GM12878 (cell line): ENCODE measurements around the gene ZNF668. TPM values are rescaled to one million over a fixed set of nuclear protein-coding genes. Genes with fewer than 3 reads are reported as not detected.

Experiments
- ATAC-seq: fragments of 200-7000 bp; cut with Tn5 transposase; 3 replicates; pipeline ENCODE4 v1.9.1; 2020; ENCODE audit warnings: mild to moderate bottlenecking, moderate library complexity
- BruUV-seq: library from RNA; stranded (reverse); fragments of 400-500 nt; replicated peaks from 2 replicates; lab custom pipeline; 2021; lab: Mats Ljungman, UMichigan
- CTCF ChIA-PET: fragments of 300-600 bp; sonication (Branson Sonifier 250); formaldehyde crosslinking; extraction: SDS; loops from one replicate; lab custom pipeline; 2021; ENCODE audit warnings: inconsistent platforms; lab: Yijun Ruan, JAX
- POLR2A ChIA-PET: fragments of 350-600 bp; formaldehyde crosslinking; extraction: SDS; loops from one replicate; lab custom pipeline; 2021; ENCODE audit warnings: inconsistent platforms; lab: Charles Lee
- RAD21 ChIA-PET: fragments of 300-600 bp; sonication (Branson Sonifier 250); formaldehyde crosslinking; loops from one replicate; lab custom pipeline; 2023; ENCODE audit warnings: antibody characterized with exemption; ENCODE audit not compliant: unreplicated experiment; lab: Charles Lee
- SMC1A ChIA-PET: fragments of 300-600 bp; sonication (Branson Sonifier 250); formaldehyde crosslinking; loops from one replicate; lab custom pipeline; 2023; ENCODE audit not compliant: unreplicated experiment, uncharacterized antibody; lab: Charles Lee
- DNase-seq: peaks from one replicate; pipeline ENCODE4 v3.0.0-alpha.2; 2011; ENCODE audit warnings: low read depth, low spot score
- FAIRE-seq: peaks from 3 replicates; lab custom pipeline; 2011; peaks lifted over from hg19 to GRCh38; lab: Jason Lieb, UNC
- H2AFZ ChIP-seq: 2 replicates; pipeline ENCODE4 v1.6.0; 2011; ENCODE audit warnings: low read depth, low read length, control low read depth; ENCODE audit not compliant: control insufficient read depth
- H3K27ac ChIP-seq: 2 replicates; pipeline ENCODE4 v1.5.1; 2011; ENCODE audit warnings: control low read depth; ENCODE audit not compliant: control insufficient read depth, insufficient read depth
- H3K27me3 ChIP-seq, 2 experiments: replicated peaks in 1 of 2; 2 replicates each; pipeline versions ENCODE4 v1.6.0 to v1.6.1; 2011; ENCODE audit warnings: low read length in 1 of 2; ENCODE audit not compliant: control insufficient read depth in 2 of 2, insufficient read depth in 2 of 2
- H3K36me3 ChIP-seq, 2 experiments: 2 replicates each; pipeline ENCODE4 v1.5.1; 2011; ENCODE audit warnings: low read length in 1 of 2; ENCODE audit not compliant: control insufficient read depth in 2 of 2, insufficient read depth in 2 of 2
- H3K4me1 ChIP-seq: 2 replicates; pipeline ENCODE4 v1.6.1; 2011; ENCODE audit warnings: mild to moderate bottlenecking, low read length, moderate library complexity, mixed read lengths; ENCODE audit not compliant: control insufficient read depth, insufficient read depth
- H3K4me2 ChIP-seq: 2 replicates; pipeline ENCODE4 v1.6.0; 2011; ENCODE audit warnings: control low read depth; ENCODE audit not compliant: control insufficient read depth, insufficient read depth
- H3K4me3 ChIP-seq: fragments of 200-600 bp; sonication (generic); 2 replicates; pipeline ENCODE4 v1.5.1; 2016
- H3K79me2 ChIP-seq: 2 replicates; pipeline ENCODE4 v1.6.0; 2011; ENCODE audit warnings: low read length; ENCODE audit not compliant: control insufficient read depth, insufficient read depth
- H3K9ac ChIP-seq: 2 replicates; pipeline ENCODE4 v1.8.0; 2011; ENCODE audit warnings: low read length, control low read depth, mixed read lengths; ENCODE audit not compliant: control insufficient read depth, insufficient read depth
- H3K9me3 ChIP-seq: replicated peaks from 3 replicates; pipeline ENCODE4 v1.5.1; 2011; ENCODE audit warnings: mild to moderate bottlenecking, low read length; ENCODE audit not compliant: control insufficient read depth, insufficient read depth
- H4K20me1 ChIP-seq: 2 replicates; pipeline ENCODE4 v1.6.0; 2011; ENCODE audit not compliant: control insufficient read depth, insufficient read depth
- CREB1 ChIP-seq: IDR thresholded peaks from 2 replicates; pipeline ENCODE4 v1.6.1; 2012; ENCODE audit warnings: low read depth, mild to moderate bottlenecking, inconsistent platforms
- ELK1 ChIP-seq: IDR thresholded peaks from 2 replicates; pipeline ENCODE4 v1.6.1; 2012; ENCODE audit warnings: low read depth, low read length, improper control_type of control experiment
- GABPA ChIP-seq: IDR thresholded peaks from 2 replicates; pipeline ENCODE4 v1.6.1; 2014; ENCODE audit warnings: antibody characterized with exemption, low read depth, mild to moderate bottlenecking, inconsistent platforms
- HDAC2 ChIP-seq: fragments of 200-600 bp; sonication (generic); IDR thresholded peaks from 2 replicates; pipeline ENCODE4 v1.6.1; 2017
- JUND ChIP-seq: IDR thresholded peaks from 2 replicates; pipeline ENCODE4 v1.6.1; 2012; ENCODE audit warnings: low read depth, mild to moderate bottlenecking, low read length, improper control_type of control experiment, moderate library complexity
- KDM1A ChIP-seq: fragments of 200-600 bp; sonication (generic); IDR thresholded peaks from 2 replicates; pipeline ENCODE4 v1.6.1; 2016; ENCODE audit warnings: borderline replicate concordance
- KLF5 ChIP-seq: fragments of 450-650 bp; IDR thresholded peaks from 2 replicates; pipeline ENCODE4 v1.6.1; 2014; ENCODE audit warnings: mild to moderate bottlenecking; ENCODE audit not compliant: partially characterized antibody
- MYC ChIP-seq: IDR thresholded peaks from 2 replicates; pipeline ENCODE4 v1.6.1; 2011; ENCODE audit warnings: mild to moderate bottlenecking, low read length, moderate library complexity, inconsistent platforms; ENCODE audit not compliant: insufficient read depth, insufficient replicate concordance, insufficient read length, severe bottlenecking
- PAX8 ChIP-seq: fragments of 450-650 bp; IDR thresholded peaks from 2 replicates; pipeline ENCODE4 v1.6.1; 2017; ENCODE audit warnings: mild to moderate bottlenecking, moderate library complexity
- PBX3 ChIP-seq: IDR thresholded peaks from 2 replicates; pipeline ENCODE4 v1.6.1; 2011; ENCODE audit warnings: mild to moderate bottlenecking, low read depth, low read length, moderate library complexity; ENCODE audit not compliant: insufficient replicate concordance
- SIN3A ChIP-seq: IDR thresholded peaks from 2 replicates; pipeline ENCODE4 v1.6.1; 2012; ENCODE audit warnings: low read depth, low read length, improper control_type of control experiment
- SP1 ChIP-seq: IDR thresholded peaks from one replicate; pipeline ENCODE4 v1.6.1; 2011; ENCODE audit warnings: low read depth, low read length
- STAT3 ChIP-seq: IDR thresholded peaks from 2 replicates; pipeline ENCODE4 v1.6.1; 2011; ENCODE audit warnings: low read depth, low read length, improper control_type of control experiment
- WGBS: methylation state at CpG from one replicate; pipeline ENCODE4 v1.1.6; 2016; ENCODE audit warnings: low lambda C conversion rate; ENCODE audit not compliant: insufficient replicate concordance, insufficient coverage; ENCODE audit errors: missing lambda C conversion rate; 5-methylcytosine and 5-hydroxymethylcytosine counted together
- in situ Hi-C: fragments of 300-500 bp; cut with MboI; formaldehyde crosslinking; loops from 9 replicates; pipeline ENCODE4 v1.14.3; 2018; ENCODE audit warnings: mixed read lengths
- intact Hi-C: fragments of 100-400 bp; cut with micrococcal nuclease; formaldehyde crosslinking; loops from one replicate; pipeline ENCODE4 v1.14.2; 2022; ENCODE audit not compliant: unreplicated experiment
- polyA plus RNA-seq, 11 experiments: library from polyadenylated mRNA; depleted of rRNA in 4 of 11; unstranded in 6 of 11; stranded (reverse) in 5 of 11; fragments of >200 nt; fragmentation: Nextera tagmentation in 4 of 11; fragmentation: Illumina TruSeq in 1 of 11; extraction: Ambion mirVana in 4 of 11; extraction: Trizol in 1 of 11; gene quantifications; 1 replicate in 1 of 11; 2 replicates in 10 of 11; pipeline versions ENCODE4 v1.2.1 to v1.2.3, GENCODE V29; 2011 to 2016; ENCODE audit warnings: inconsistent platforms in 2 of 11, missing spikeins in 2 of 11, low read depth in 1 of 11
- total RNA-seq, 4 experiments: library from RNA; depleted of rRNA in 3 of 4; stranded (reverse); fragments of >200 nt in 3 of 4; fragmentation: Illumina TruSeq in 1 of 4; extraction: Trizol in 1 of 4; gene quantifications; 2 replicates each; pipeline versions ENCODE4 v1.2.1 to v1.2.3, GENCODE V29; 2013 to 2021

The ZNF668 gene
- total and polyA plus RNA-seq, 10 of the 15 experiments (the other 5 are each of a cell fraction or from before 2014, with no cell fraction given): 0.05 to 20.7 (median 10.0) TPM; not detected in 1

GRCh38 chr16:31043898-31044481, 30.1 kb downstream of the ZNF668 start:
- peaks cover 1 to 12% of the 10 kb centered on the region in 2 experiments; a peak in 2 of 4 replicates for H3K36me3 ChIP-seq
- 86% methylated on average over 4 of the region's 4 CpGs for WGBS
- RAD21 ChIA-PET: interaction anchor here (0.7 kb wide), 1 partner anchor 98 kb away, joined by 5 read pairs; no protein-coding TSS in a partner anchor
- DNase-seq: no peak
- no peaks in the 10 kb centered on the region for H3K27me3 ChIP-seq
- SMC1A ChIA-PET: no interaction called here
- POLR2A ChIA-PET: interaction anchor here (0.7 kb wide), 1 partner anchor 101 kb away, joined by 3 read pairs; no protein-coding TSS in a partner anchor
- no peak for ATAC-seq
- in situ Hi-C loops (no loop called here), intact Hi-C loops (no loop called here)
- CTCF ChIA-PET: interaction anchor here (1.3 kb wide), 1 partner anchor 59 kb away, joined by 5 read pairs; no protein-coding TSS in a partner anchor
- BruUV-seq: no TSS peak
- no peaks in the 10 kb centered on the region for H3K4me1 ChIP-seq
- no peak overlapping the region for H3K4me2 ChIP-seq
- H3K4me3 ChIP-seq: no peak overlapping the region
- no peak overlapping the region for H2AFZ ChIP-seq
- H3K9me3 ChIP-seq: no peaks in the 10 kb centered on the region
- no peaks in the 10 kb centered on the region for H3K79me2 ChIP-seq
- H4K20me1 ChIP-seq: no peaks in the 10 kb centered on the region
- H3K9ac ChIP-seq: no peak overlapping the region
- no peak overlapping the region for H3K27ac ChIP-seq
- no peak for FAIRE-seq
- TF ChIP-seq HDAC2 (no peak), STAT3 (no peak), ELK1 (no peak)

GRCh38 chr16:31043352-31043751, 30.7 kb downstream of the ZNF668 start:
- H3K9ac ChIP-seq: no peak overlapping the region
- no peak overlapping the region for H3K4me3 ChIP-seq
- peaks cover 1 to 12% of the 10 kb centered on the region in 2 experiments; a peak in 3 of 4 replicates for H3K36me3 ChIP-seq
- no peaks in the 10 kb centered on the region for H3K79me2 ChIP-seq
- no peaks in the 10 kb centered on the region for H3K4me1 ChIP-seq
- ChIA-PET CTCF (interaction anchor here (1.2 kb wide), 1 partner anchor 55 kb away, joined by 3 read pairs; no protein-coding TSS in a partner anchor), SMC1A (no interaction called here), POLR2A (no interaction called here), RAD21 (interaction anchor here (0.7 kb wide), 1 partner anchor 98 kb away, joined by 5 read pairs; no protein-coding TSS in a partner anchor)
- no TSS peak for BruUV-seq
- intact Hi-C loops: no loop called here
- H4K20me1 ChIP-seq: no peaks in the 10 kb centered on the region
- no peak overlapping the region for H3K27ac ChIP-seq
- ATAC-seq (no peak), DNase-seq (no peak), FAIRE-seq (no peak)
- WGBS: 46% methylated on average over 1 of the region's 1 CpG
- no peak overlapping the region for H3K4me2 ChIP-seq
- no peak overlapping the region for H2AFZ ChIP-seq
- no peaks in the 10 kb centered on the region for H3K27me3 ChIP-seq
- in situ Hi-C loops: no loop called here
- H3K9me3 ChIP-seq: no peaks in the 10 kb centered on the region
- TF ChIP-seq PAX8 (no peak), MYC (no peak), CREB1 (no peak), SP1 (no peak), GABPA (no peak), KLF5 (no peak), JUND (no peak), PBX3 (no peak), KDM1A (no peak), SIN3A (no peak)
